ENCODE results near the gene GREB1. TPM values are rescaled to one million over a fixed set of nuclear protein-coding genes. Genes with fewer than 3 reads are reported as not detected.

Gene GREB1
- total RNA-seq, 1 donor from 2014 or later = 2.3 TPM

GRCh38 chr2:11513319-11513718 lies 20.5 kb upstream of the GREB1 start:
- no peak for DNase-seq
- H3K27me3 ChIP-seq (ENCODE audit: low read depth) = no peaks in the 10 kb centered on the region
- no peaks in the 10 kb centered on the region for H3K4me1 ChIP-seq
- intact Hi-C loops (cut with DNase I) = no loop called here
- TF ChIP-seq CTCF (IDR thresholded peaks at IDR 0.05) = no peak
- no peaks in the 10 kb centered on the region for H3K36me3 ChIP-seq
- no peak for ATAC-seq
- no peak overlapping the region for H3K4me3 ChIP-seq
- no peaks in the 10 kb centered on the region for H3K9me3 ChIP-seq
- no peak overlapping the region for H3K27ac ChIP-seq

GRCh38 chr2:11514081-11514730 lies 19.6 kb upstream of the GREB1 start:
- no peaks in the 10 kb centered on the region for H3K4me1 ChIP-seq
- no peaks in the 10 kb centered on the region for H3K36me3 ChIP-seq
- H3K27ac ChIP-seq = no peak overlapping the region
- intact Hi-C loops (cut with DNase I) = no loop called here
- H3K9me3 ChIP-seq = no peaks in the 10 kb centered on the region
- DNase-seq (no peak), ATAC-seq (no peak)
- no peak overlapping the region for H3K4me3 ChIP-seq
- no peaks in the 10 kb centered on the region for H3K27me3 ChIP-seq (ENCODE audit: low read depth)
- TF ChIP-seq CTCF (IDR thresholded peaks at IDR 0.05) = no peak

- H3K27me3 ChIP-seq (ENCODE audit: low read depth) = no peaks in the 10 kb centered on the region
- H3K4me3 ChIP-seq = no peak overlapping the region
- TF ChIP-seq CTCF (IDR thresholded peaks at IDR 0.05) = no peak
- intact Hi-C loops (cut with DNase I) = no loop called here
- no peak overlapping the region for H3K27ac ChIP-seq
- H3K36me3 ChIP-seq = no peaks in the 10 kb centered on the region
- no peaks in the 10 kb centered on the region for H3K4me1 ChIP-seq
- DNase-seq (no peak), ATAC-seq (no peak)
- H3K9me3 ChIP-seq = no peaks in the 10 kb centered on the region
Measured at GRCh38 chr2:11514904-11515303, 18.9 kb upstream of the GREB1 start.

- no peak overlapping the region for H3K4me3 ChIP-seq
- H3K27me3 ChIP-seq (ENCODE audit: low read depth) = no peaks in the 10 kb centered on the region
- no peak for ATAC-seq
- no peak for TF ChIP-seq CTCF (IDR thresholded peaks at IDR 0.05)
- no peaks in the 10 kb centered on the region for H3K36me3 ChIP-seq
- H3K4me1 ChIP-seq = no peaks in the 10 kb centered on the region
- no peak for DNase-seq
- intact Hi-C loops (cut with DNase I) = no loop called here
- no peak overlapping the region for H3K27ac ChIP-seq
- H3K9me3 ChIP-seq = no peaks in the 10 kb centered on the region
Measured at GRCh38 chr2:11515490-11515981, 18.3 kb upstream of the GREB1 start.

- no peak for DNase-seq
- no peak for TF ChIP-seq CTCF (IDR thresholded peaks at IDR 0.05)
Measured at GRCh38 chr2:11516984-11517648, 16.7 kb upstream of the GREB1 start.

More at GRCh38 chr2:11516984-11517648, 16.7 kb upstream of the GREB1 start:
- H3K4me1 ChIP-seq = no peaks in the 10 kb centered on the region
- H3K36me3 ChIP-seq = no peaks in the 10 kb centered on the region
- no peak overlapping the region for H3K4me3 ChIP-seq
- H3K27me3 ChIP-seq (ENCODE audit: low read depth) = no peaks in the 10 kb centered on the region
- ATAC-seq = no peak
- H3K27ac ChIP-seq = no peak overlapping the region
- intact Hi-C loops (cut with DNase I) = no loop called here
- no peaks in the 10 kb centered on the region for H3K9me3 ChIP-seq
